ENCODE data around the gene LRP1B. TPM values are rescaled to one million over a fixed set of nuclear protein-coding genes. Genes with fewer than 3 reads are reported as not detected.

LRP1B gene
- total and polyA plus RNA-seq, 2 donors (not counting 1 experiment from before 2014, with no cell fraction given) = not detected

GRCh38 chr2:140187086-140187485 lies 1943.7 kb downstream of the LRP1B start:
- H3K36me3 ChIP-seq (replicated peaks in 1 of 2; ENCODE audit: control extremely low read depth in 1 of 2, control insufficient read depth in 1 of 2, extremely low read depth in 1 of 2, insufficient read depth in 2 of 2, low read length in 1 of 2) = no peaks in the 10 kb centered on the region
- intact Hi-C loops (cut with micrococcal nuclease) = no loop called here
- no peaks in the 10 kb centered on the region for H3K27me3 ChIP-seq (replicated peaks in 1 of 4; ENCODE audit: control extremely low read depth in 1 of 4, control insufficient read depth in 3 of 4, insufficient read depth in 4 of 4, low read length in 3 of 4)
- Mint-ChIP-seq H3K27ac (no peak overlapping the region), H3K9me3 (ENCODE audit: insufficient read depth) (no peaks in the 10 kb centered on the region), H3K27me3 (no peaks in the 10 kb centered on the region), H3K4me3 (no peak overlapping the region), H3K4me1 (no peaks in the 10 kb centered on the region)
- TF ChIP-seq EZH2 (IDR thresholded peaks at IDR 0.05; ENCODE audit: borderline replicate concordance, insufficient read depth, low read depth, low read length, poor library complexity, severe bottlenecking) = no peak
- no peak overlapping the region for H2AFZ ChIP-seq (ENCODE audit: insufficient read depth, low read depth, low read length, poor library complexity, severe bottlenecking)
- ATAC-seq (ENCODE audit: low read depth) (no peak), DNase-seq (no peak)
- no peaks in the 10 kb centered on the region for H4K20me1 ChIP-seq (ENCODE audit: control insufficient read depth, insufficient read depth, low read length, poor library complexity, severe bottlenecking)
- no peaks in the 10 kb centered on the region for H3K9me3 ChIP-seq (ENCODE audit: control extremely low read depth in 1 of 3, control insufficient read depth in 2 of 3, insufficient read depth in 1 of 3, low read length in 2 of 3)
- no peaks in the 10 kb centered on the region for H3K79me2 ChIP-seq (ENCODE audit: control insufficient read depth, insufficient read depth, low read length)
- no peaks in the 10 kb centered on the region for H3K4me1 ChIP-seq (ENCODE audit: control insufficient read depth in 2 of 2, insufficient read depth in 2 of 2, low read length in 2 of 2)
- no CpG with 5 or more reads among the region's 4 CpGs for WGBS (ENCODE audit: insufficient coverage)
- POLR2A ChIA-PET = no interaction called here
- H3K4me3 ChIP-seq (ENCODE audit: control extremely low read depth in 1 of 5, extremely low read depth in 1 of 5, insufficient read depth in 1 of 5, low read depth in 2 of 5, low read length in 4 of 5) = no peak overlapping the region
- H3K4me2 ChIP-seq (replicated peaks; ENCODE audit: low read depth, low read length, poor library complexity, severe bottlenecking) = no peak overlapping the region
- CTCF ChIA-PET = no interaction called here
- H3K9ac ChIP-seq (ENCODE audit: low read length) = no peak overlapping the region
- no peak overlapping the region for H3K27ac ChIP-seq (ENCODE audit: low read length in 2 of 2)

GRCh38 chr2:140186313-140186712 lies 1944.5 kb downstream of the LRP1B start:
- TF ChIP-seq EZH2 (IDR thresholded peaks at IDR 0.05; ENCODE audit: borderline replicate concordance, insufficient read depth, low read depth, low read length, poor library complexity, severe bottlenecking) = no peak
- no peak for TF ChIP-seq CTCF (IDR thresholded peaks at IDR 0.05)
- H3K79me2 ChIP-seq (ENCODE audit: control insufficient read depth, insufficient read depth, low read length) = no peaks in the 10 kb centered on the region
- no peaks in the 10 kb centered on the region for H3K27me3 ChIP-seq (replicated peaks in 1 of 4; ENCODE audit: control extremely low read depth in 1 of 4, control insufficient read depth in 3 of 4, insufficient read depth in 4 of 4, low read length in 3 of 4)
- no peak overlapping the region for H3K27ac ChIP-seq (ENCODE audit: low read length in 2 of 2)
- intact Hi-C loops (cut with micrococcal nuclease) = no loop called here
- no peaks in the 10 kb centered on the region for H4K20me1 ChIP-seq (ENCODE audit: control insufficient read depth, insufficient read depth, low read length, poor library complexity, severe bottlenecking)
- no peaks in the 10 kb centered on the region for H3K9me3 Mint-ChIP-seq (ENCODE audit: insufficient read depth)
- H3K4me1 ChIP-seq (ENCODE audit: control insufficient read depth in 2 of 2, insufficient read depth in 2 of 2, low read length in 2 of 2) = no peaks in the 10 kb centered on the region
- no peak overlapping the region for H3K4me3 ChIP-seq (ENCODE audit: control extremely low read depth in 1 of 5, extremely low read depth in 1 of 5, insufficient read depth in 1 of 5, low read depth in 2 of 5, low read length in 4 of 5)
- no peak overlapping the region for H3K27ac Mint-ChIP-seq
- no peaks in the 10 kb centered on the region for H3K36me3 ChIP-seq (replicated peaks in 1 of 2; ENCODE audit: control extremely low read depth in 1 of 2, control insufficient read depth in 1 of 2, extremely low read depth in 1 of 2, insufficient read depth in 2 of 2, low read length in 1 of 2)
- H3K4me2 ChIP-seq (replicated peaks; ENCODE audit: low read depth, low read length, poor library complexity, severe bottlenecking) = no peak overlapping the region
- H2AFZ ChIP-seq (ENCODE audit: insufficient read depth, low read depth, low read length, poor library complexity, severe bottlenecking) = no peak overlapping the region
- H3K4me1 Mint-ChIP-seq = no peaks in the 10 kb centered on the region
- POLR2A ChIA-PET = no interaction called here
- no peaks in the 10 kb centered on the region for H3K9me3 ChIP-seq (ENCODE audit: control extremely low read depth in 1 of 3, control insufficient read depth in 2 of 3, insufficient read depth in 1 of 3, low read length in 2 of 3)
- H3K4me3 Mint-ChIP-seq = no peak overlapping the region
- no peak for DNase-seq
- no peak overlapping the region for H3K9ac ChIP-seq (ENCODE audit: low read length)
- 100% methylated on average over 2 of the region's 4 CpGs for WGBS (ENCODE audit: insufficient coverage)
- CTCF ChIA-PET = no interaction called here
- ATAC-seq (ENCODE audit: low read depth) = no peak
- H3K27me3 Mint-ChIP-seq = no peaks in the 10 kb centered on the region
